HG03571 (cell line): ENCODE results near the gene SEC14L6.
A peak's percentile ranks its signal among the peaks of the same experiment; 100 is the strongest.
"Not testable (repeated sequence)": the region's sequence is repeated elsewhere in the genome, so short reads cannot be mapped to it uniquely, and the experiment has no call there.

Experiments
- ATAC-seq: cut with Tn5 transposase; IDR thresholded peaks from one replicate; pipeline ENCODE4 v1.9.1; 2021; ENCODE audit not compliant: unreplicated experiment

The SEC14L6 gene

DNA sequence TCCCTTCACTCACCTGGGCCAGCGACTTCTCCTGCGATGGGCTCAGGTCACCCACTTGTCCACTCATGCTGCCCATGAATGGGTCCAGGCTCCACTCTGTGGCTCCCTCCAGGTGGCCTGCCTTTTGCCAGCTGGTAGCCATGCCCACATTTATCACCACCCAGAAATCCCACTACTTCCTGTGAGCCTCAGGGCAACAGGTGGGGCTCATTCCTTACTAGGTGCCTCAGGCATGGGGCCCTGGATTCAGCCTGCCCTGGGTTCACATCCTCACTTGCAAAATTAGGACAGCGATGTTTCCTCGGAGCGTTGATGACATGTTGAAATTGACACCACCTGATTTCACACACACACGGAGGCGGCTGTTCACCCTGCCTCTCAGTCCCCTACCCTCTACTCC lies at the start of gene SEC14L6:
Gene SEC14L6 (minus strand): TSS at position 126 of the 400 bp plus-strand sequence. CDS start 59 bp downstream, at position 67.
- no peak for ATAC-seq

DNA sequence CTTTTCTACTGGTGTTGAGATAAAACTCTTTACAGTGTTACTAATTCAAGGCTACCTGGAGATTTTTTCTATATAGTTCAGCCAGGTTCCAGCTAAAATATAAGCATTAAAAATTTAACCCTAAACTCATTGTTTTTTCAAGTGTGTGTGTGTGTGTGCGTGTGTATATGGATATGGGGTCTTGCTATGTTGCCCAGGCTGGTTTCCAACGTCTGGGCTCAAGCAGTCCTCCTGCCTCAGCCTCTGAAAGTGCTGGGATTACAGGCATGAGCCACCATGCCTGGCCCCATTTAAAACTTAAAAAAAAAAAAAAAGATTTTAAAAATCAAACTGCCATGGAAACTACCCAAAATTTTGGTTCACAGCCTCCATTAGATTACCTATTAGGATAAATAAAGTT lies 49.7 kb upstream of the SEC14L6 start:
- no peak for ATAC-seq

DNA sequence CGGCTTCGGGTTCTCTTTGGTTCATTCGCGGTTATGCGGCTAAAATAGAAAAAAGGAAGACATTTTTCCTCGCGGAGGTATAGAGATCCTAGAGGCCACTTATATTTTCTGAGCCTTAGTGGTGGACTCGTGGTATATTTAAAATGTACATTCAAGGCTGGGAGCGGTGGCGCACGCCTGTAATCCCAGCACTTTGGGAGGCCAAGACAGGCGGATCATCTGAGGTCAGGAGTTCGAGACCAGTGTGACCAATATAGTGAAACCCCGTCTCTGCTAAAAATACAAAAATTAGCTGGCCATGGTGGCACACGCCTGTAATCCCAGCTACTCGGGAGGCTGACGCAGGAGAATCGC lies 45.8 kb upstream of the SEC14L6 start:
- ATAC-seq = not testable (repeated sequence)

DNA sequence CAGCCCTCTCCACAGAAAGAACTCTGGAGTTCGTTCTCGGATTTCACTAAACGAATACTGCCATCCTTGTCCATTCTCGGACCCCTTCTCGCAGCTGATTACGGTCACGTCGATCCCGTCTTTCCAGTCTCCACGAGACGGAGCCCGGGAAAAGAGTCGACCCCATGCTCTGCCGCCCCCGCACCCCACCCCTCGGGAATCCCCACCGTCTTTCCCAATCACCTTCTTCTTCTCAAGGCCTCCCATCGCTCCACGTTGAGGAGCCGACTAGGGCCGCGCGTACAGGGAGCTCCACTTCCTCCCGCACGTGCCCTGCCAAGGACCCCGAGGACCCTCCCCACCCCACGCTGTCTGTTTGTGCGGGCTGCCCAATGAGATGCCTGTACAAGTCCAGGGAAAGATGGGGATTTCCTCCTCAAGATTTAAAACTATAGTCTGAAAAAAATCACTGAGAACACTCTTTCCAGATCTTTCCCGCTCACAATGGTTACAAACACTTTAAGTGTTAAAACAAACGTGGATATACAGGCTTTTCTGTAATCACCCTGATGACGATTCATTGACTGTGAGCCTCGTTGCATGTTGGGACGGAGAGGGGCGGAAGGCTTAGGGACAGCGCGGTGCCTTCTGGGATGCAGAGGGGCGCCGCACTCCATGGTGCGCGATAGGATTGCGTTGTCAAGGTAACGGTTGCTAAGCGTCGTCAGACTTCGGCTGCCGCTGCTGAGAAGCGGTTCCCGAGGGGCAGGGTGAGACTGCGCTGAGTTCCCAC lies 45.2 kb upstream of the SEC14L6 start, which contains the start of gene PES1:
Gene PES1 (minus strand): TSS at position 323 of the 772 bp plus-strand sequence. CDS start 77 bp downstream, at position 246.
- ATAC-seq = peak; percentile 92

DNA sequence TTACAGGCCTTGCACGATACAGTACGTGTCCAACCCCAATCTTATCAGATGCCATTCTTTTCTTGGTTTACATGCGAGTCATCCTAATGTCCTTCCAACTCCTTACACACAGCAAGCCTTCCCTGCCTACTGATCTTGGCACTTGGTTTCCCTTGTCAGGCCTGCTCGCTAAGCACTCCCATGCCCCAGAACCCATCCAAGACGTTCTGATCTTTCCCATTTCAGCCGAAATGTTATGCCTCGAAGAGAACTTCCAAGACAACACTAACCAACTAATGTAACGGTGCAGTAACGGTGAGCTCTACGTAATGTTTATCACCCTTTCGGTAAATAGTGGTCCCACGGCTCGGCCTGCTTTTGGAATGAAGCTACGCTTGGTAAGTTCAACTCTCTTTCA lies 44.6 kb upstream of the SEC14L6 start:
- no peak for ATAC-seq

DNA sequence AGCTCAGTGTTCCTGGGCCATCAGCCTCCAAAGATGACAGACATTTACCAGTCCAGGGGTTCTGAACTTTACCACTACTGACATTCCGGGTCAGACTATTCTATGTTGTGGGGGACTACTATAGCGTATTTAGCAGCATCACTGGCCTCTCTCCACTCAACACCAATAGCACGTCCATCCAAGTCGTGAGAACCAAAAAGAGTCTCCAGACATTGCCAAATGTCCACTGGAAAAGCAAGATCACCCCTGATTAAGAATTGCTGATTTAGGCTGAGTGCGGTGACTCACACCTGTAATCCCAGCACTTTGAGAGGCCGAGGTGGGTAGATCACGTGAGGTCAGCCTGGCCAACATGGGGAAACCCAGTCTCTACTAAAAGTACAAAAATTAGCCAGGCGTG lies 39.9 kb upstream of the SEC14L6 start:
- ATAC-seq = no peak

DNA sequence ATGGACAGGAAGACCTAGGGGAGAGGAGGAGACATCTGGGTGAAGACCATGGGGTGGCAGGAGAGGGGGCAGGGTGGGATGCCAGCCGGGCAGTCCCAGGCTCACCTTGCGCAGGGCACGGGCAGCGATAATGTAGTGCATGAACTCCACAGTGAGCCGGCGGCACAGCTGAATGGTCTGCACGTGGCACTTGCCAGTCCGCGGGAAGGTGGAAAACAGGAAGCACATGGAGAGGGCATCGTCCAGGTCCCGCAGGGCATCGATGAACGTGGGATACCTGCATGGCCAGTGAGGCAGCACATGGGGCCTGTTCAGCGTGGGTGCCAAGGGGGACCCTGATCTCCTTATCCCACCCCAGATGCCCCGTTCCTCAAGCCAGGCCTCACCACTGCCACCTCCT lies 37.9 kb upstream of the SEC14L6 start:
- ATAC-seq = no peak

DNA sequence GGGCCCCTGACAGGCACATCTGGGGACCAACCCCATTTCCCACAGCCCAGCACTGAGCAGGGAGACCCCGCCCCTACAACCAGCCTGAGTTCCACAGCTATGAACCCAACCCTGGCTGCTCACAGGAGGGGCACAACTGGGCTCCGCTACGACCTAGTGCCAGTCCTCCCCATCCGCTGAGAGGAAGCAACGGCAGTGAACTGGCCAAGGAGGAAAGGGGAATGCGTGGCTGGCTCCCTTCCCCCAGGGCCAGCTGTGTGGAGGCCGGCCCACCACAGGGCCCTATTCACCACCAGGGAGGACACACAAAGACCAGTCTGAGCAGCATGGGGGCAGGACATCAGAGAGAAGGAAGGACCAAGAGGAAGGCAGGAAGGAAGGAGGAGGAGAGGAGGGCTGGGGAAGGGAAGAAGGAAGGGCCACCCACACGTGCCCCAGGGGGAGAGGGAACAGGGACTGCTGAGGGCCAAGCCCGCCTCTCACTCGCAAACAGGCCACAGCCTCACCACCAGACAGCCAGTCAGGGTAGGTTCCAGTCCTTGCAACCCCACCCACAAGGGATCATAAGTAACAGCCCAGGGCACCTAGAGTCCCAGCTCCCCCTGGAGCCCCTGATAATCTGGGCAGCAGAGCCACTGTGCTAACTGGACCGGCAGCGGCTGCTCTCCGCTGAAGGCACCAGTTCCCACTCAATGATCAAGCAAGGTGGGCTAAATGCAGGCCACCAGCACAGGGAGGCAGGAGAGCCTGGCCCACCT lies 36.4 kb upstream of the SEC14L6 start:
- no peak for ATAC-seq

DNA sequence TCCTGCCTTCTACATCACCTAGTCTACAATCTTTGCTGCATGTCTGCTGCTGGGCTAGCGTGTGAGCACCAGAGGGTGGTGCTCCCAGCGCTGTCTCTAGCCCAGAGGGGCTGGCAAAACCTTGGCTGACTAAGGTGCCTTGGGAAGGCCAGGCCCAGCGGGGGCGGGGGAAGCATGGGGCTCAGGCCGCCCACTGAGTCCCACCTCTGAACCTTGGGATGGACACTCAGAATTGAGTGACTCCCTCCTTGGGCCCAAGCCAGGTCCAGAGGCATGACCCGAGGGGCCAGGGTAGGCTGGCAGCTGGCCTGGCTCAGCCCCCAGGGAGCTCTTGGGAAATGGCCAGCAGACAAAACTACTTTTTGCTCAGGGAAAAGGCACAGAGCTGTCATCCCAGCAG lies 35.5 kb upstream of the SEC14L6 start:
- ATAC-seq = no peak

DNA sequence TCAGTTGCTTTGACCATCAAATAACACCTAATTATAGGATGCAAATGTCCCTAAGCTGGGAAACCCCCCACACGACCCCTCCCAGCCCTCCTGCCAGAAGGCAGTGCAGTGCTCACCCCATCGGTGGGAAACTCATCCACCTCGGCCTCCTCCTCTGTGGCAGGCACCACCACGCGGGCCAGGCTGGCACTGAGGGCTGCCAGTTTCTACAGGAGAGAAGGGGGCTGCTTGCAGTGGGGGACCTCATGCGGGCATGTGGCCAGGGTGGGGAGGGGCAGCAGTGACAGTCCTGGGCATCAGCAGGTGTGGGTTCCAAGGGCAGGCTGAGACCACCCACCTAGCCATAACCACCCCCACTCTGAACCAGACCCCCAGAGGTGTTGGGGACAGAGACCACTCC lies 34.4 kb upstream of the SEC14L6 start:
- no peak for ATAC-seq

DNA sequence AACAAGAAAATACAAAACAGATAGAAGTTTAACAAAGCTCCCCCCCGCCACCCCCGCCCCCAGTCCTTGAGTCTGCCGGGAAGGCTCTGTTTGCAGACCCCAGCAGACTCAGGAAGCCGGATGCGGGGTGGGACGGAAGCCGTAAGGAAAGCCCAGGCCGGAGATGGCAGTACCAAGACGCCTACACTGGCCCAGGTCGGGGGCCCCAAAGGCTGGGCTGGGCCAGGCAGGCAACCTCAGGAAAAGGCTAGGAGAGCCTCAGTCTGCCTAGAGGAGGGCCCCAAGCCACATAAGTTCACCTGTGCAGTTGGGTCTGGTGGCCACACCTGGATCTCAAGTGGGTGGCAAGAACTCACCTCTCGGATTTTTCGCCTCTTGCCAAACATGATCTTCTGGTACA lies 31.9 kb upstream of the SEC14L6 start:
- ATAC-seq = no peak

DNA sequence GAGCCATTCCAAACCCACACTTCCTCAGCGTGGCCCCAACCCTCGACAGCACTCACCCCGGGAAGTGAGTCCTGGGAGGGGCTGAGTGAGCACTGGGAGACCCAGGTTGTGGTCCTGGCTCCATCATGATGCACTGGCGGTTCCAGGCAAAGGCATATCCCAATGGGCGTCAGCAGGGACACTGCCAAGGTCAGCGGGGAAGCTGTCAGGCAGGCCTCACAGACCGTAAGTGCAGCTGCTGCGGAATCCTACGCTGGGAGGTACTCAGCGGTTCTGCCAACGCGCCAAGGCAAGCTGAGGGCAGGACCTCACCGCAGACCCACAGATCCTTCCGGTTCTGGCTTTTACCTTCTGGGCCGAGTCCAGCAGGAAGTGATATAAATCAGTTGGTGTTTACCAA lies 29.3 kb upstream of the SEC14L6 start:
- no peak for ATAC-seq

DNA sequence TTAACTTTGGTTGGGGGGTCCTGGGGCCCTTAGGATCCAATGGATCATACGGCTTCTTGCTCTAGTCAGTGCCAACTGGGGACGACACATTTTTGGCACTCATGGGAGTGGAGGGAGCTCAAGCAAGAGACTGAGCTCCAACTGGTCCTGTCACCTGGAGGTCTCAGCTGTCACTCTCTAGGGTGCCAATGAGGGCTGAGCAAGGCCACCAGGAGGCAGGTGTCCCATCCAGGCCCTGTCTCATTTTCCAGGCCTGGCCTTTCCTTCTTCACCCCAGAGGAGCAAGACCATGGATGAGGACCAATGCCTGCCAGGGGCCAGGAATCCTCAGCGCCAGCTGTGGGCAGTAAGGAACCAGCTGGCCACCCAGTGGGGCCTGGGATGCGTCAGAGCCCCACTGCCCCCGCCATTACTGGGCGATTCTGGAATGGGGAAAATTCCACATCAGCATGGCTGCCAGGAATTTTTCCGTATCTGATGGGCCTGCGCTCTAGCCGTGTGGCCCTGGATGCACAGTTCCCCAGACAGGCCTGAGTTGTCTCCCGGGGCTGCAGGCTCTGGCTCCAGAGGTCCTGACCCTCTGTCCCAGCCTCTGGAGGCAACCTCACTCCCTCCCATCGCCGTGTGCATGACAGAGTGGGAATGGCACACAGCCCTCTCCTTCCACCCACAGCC lies 28.6 kb upstream of the SEC14L6 start:
- no peak for ATAC-seq

DNA sequence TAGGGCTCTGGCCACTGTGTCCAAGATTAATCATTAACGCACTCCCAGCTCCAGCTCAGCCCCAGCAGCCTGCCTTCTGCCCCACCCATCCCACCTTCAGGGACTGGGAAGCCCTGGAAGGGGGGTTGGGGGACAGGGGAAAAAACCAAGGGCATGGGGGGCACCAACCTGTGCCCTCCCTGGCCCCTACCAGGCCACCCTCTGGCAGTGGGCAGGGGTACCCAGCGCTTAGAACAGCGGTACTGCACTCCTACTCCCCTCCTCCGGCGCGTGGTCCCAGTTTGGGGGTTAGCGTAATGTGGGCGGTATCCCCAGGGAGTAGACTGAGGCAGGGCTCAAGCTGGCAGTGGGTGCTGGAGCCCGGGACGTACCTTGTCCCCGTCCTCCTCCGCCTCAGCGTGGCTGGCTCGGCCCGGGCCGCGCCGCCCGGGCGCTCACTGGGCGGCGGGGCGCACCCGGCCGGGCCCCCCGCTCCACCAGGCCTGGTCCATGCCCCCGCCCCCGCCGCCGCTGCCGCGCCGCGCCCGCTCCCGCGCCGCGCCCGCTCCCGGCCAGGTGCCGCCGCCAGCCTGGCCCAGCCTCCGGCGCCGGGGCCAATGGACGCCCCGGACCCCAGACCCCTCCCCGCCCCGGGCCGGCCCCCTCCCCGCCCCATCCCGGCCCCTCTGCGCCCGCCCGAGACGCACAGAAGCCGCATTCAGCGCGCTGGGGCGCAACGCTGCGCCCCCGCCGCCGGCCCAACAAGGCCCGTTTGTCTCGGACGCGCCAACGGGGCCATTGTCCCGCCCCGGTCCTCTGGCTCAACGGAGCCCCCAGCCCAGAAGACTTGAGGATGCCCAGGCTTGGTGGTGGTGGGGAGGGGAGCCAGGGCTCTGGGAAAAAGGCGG lies 27.8 kb upstream of the SEC14L6 start, which contains the start of gene GAL3ST1:
Gene GAL3ST1 (minus strand): TSS at position 571 of the 887 bp plus-strand sequence. CDS start 17,273 bp downstream, outside the sequence.
- ATAC-seq = no peak

DNA sequence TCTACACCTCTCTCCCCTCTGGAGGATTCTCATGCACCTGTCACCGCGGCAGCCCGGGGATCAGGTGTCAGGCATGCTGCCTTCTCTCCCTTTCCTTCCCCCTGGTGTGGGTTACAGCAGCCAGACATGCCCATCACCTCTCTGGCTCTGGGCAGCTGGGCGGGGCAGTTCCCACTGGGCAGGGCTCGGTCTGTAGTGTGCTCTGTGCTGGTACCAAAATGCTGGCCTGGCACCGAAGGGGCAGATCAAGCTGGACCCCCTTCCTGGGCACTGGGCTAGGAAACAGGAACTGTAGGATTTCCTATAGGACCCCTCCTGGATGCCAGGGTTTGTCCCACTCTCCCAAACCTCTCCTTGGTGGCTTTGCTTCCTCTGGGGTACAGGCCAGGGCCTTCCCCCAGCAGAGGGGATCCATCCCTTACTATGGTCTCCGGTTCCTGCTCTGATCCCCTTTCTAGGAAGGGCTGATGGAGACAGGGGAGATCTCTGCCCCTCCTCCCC lies 27.1 kb upstream of the SEC14L6 start:
- ATAC-seq = no peak

DNA sequence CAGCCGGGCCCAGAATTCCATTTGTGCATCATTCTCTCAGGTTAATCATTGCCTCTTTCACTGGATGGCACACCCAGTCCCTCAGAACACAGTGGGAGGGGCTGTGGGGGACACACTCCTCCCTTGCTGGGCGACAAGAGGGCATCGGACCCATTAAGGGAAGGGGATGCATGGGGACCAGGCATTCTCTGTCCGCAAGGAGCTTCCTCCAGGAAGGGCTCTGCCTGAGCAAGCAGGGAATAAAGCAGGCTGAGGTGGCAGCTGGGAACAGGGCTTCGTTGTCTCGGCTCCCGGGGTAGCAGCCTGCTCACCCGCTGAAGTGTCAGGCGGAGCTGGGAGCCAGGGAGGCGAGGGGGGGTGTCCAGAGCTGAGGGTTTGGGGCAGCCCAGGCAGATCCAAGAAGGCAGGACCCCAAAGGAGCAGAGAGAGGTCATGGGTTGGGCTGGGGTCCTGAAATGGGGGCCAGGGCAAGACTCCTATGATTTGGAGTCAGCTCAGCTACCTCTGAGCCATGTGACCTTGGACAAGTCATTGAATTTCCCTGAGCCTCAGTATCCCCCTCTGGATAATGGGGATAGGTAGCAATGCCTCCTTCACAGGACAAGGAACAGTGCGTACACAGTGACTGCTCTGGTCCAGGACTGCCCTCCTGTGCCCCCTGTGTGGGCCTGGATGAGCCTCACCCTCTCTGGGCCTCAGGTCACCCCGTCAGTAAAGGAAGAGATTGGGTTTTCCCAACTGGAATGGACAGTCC lies 26.5 kb upstream of the SEC14L6 start:
- ATAC-seq = no peak

DNA sequence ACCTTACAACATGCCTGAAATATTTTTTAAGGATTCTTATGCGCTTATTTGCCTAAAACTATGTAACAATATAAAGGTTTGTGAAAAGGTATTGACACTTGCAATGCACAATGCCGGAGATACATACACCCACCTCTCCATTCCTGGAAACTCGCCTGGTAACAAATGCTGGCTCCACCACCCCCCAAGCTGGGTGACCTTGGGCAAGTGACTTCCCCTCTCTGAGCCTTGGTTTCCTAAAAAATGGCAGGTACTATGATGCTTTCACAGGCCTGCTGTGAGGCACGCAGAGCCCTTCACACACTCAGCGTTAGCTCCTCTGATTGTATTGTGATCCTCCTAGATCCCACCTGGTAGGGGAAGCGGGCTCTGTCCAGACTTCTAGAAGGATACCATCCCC lies 25.7 kb upstream of the SEC14L6 start:
- no peak for ATAC-seq

DNA sequence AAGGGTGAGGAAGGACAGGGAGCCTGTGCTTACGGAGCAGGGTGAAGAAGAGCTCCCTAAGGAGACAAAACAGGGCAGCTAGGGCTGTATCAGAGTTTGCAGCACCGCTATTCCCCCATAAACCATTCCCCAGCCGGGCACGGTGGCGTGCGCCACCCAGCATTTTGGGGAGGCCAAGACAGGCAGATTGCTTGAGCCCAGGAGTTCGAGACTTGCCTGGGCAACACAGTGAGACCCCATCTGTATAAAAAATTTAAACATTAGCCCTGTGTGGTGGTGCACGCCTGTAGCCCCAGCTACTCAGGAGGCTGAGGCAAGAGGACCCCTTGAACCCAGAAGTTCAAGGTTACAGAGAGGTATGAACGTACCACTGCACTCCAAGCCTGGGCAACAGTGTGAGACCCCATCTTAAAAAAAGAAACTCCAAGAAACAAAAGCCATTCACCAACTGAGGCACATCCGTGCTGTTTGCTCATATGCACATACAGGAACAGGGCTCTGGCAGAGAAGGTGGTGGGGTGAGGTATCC lies 23.2 kb upstream of the SEC14L6 start:
- ATAC-seq = no peak

DNA sequence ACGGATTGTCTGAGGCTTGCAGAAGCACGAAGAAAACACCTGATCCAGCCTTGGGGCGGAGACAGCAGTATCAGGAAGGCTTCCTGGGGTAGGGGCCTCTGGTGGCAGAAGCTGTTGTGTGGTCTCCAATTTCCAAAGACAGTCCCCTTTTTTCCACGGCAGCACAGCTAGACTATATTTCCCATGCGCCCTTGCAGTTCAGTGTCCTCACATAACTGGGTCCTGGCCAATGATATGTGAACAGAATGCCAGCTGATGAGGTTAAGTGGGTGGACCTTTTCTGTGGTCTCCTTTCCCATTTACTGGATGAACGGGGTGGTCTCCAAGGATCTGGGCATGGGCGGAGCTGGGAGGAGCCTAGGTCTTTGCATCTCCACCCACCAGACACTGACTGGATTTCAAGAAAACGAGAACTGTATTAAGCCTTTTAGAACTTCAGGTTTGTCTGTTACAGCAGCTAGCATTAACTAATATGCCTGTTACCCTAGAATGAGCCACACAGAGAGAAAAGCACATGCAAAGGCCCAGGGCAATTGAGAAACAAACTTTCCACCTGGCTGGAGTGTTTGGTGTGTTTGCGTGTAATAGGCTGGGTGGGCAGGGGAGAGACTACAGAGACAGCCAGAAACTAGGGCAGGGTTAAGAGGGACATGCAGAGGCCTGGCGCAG lies 21.7 kb upstream of the SEC14L6 start:
- ATAC-seq = no peak
